ENCODE results near the gene KIAA1217.
"Not testable (repeated sequence)": the region's sequence is repeated elsewhere in the genome, so short reads cannot be mapped to it uniquely, and the experiment has no call there.

KIAA1217 gene

DNA sequence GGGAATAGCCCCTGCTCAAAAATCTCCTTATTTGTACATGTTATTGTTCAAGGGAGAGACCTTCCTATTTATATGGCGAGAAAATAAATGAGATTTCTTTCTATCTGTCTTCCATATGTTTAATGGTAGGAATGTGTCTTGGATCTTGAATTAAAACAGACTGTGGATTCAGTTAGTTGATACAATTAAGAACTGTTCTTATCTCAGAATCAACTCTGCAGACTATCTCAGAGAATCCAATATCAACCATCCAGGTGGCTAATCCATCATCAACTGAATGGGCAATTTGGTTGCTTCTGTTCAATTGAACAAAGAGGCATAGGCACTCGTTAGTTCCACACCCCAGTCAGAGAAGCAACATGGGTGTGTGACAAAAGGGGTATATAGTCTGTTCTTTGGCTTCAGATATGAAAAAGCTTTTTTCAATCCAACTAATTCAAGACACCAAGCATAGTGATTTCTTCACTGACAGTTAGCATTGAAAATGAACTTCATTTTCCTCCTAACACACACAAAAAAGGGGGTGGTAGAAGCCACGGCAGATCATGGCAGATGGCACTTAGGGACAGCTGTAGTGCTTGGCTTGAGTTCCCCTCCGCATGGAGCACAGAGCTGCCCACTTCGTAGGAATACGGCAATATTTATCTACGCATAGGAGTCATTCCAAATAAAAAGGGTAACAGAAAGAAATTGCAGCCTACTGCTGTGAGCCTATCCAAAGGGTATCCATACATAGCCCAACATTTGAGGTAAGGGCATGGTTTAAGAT is 135.9 kb downstream of the KIAA1217 start:
- H3K4me3 ChIP-seq (ENCODE audit: control insufficient read depth, low read depth, low read length): no peak overlapping the region
- TF ChIP-seq, protein P1, sequence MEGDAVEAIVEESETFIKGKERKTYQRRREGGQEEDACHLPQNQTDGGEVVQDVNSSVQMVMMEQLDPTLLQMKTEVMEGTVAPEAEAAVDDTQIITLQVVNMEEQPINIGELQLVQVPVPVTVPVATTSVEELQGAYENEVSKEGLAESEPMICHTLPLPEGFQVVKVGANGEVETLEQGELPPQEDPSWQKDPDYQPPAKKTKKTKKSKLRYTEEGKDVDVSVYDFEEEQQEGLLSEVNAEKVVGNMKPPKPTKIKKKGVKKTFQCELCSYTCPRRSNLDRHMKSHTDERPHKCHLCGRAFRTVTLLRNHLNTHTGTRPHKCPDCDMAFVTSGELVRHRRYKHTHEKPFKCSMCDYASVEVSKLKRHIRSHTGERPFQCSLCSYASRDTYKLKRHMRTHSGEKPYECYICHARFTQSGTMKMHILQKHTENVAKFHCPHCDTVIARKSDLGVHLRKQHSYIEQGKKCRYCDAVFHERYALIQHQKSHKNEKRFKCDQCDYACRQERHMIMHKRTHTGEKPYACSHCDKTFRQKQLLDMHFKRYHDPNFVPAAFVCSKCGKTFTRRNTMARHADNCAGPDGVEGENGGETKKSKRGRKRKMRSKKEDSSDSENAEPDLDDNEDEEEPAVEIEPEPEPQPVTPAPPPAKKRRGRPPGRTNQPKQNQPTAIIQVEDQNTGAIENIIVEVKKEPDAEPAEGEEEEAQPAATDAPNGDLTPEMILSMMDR (conservative IDR thresholded peaks at IDR 0.05; ENCODE audit: control insufficient read depth, insufficient read depth, low read depth, low read length): no peak
- DNase-seq (ENCODE audit: low read depth): no peak

DNA sequence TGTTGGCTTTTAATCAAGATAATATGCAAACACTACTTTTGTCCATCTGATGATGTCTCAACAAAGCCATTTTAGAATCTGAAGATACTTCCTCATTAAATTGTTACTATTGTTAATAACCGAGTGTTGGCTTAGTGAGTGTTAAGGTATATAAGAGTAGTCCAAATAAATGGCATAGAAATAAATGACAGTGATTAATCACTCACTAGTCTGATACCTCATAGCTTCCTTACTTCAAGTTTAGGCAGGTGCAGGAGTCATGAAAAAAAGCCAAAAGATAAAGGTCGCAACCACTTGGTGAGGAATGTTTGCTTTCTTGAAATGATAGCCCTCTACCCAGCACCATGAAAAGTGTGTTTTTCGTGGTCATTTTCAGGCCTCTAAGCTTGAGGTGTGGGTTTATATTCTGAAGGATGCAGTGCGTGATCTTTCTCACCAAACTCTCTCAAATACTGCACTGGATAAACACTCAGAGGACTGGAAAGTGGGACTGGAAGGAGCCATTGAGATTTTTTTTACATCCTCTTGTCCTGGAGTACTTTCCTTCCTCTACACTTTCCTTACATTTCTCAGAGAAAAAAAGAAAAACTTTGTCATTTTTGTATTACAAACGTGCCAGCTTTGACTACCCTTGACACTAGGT is 138.1 kb downstream of the KIAA1217 start:
- no peak for DNase-seq (ENCODE audit: low read depth)
- TF ChIP-seq, protein P1 (conservative IDR thresholded peaks at IDR 0.05; ENCODE audit: control insufficient read depth, insufficient read depth, low read depth, low read length): no peak
- H3K4me3 ChIP-seq (ENCODE audit: control insufficient read depth, low read depth, low read length): no peak overlapping the region

- no peak overlapping the region for H3K4me3 ChIP-seq (ENCODE audit: control insufficient read depth, low read depth, low read length)
- TF ChIP-seq, protein P1 (conservative IDR thresholded peaks at IDR 0.05; ENCODE audit: control insufficient read depth, insufficient read depth, low read depth, low read length): no peak
- DNase-seq (ENCODE audit: low read depth): peak; percentile 83
Observed at GRCh38 chr10:24349379-24350001, 140.6 kb downstream of the KIAA1217 start.

DNA sequence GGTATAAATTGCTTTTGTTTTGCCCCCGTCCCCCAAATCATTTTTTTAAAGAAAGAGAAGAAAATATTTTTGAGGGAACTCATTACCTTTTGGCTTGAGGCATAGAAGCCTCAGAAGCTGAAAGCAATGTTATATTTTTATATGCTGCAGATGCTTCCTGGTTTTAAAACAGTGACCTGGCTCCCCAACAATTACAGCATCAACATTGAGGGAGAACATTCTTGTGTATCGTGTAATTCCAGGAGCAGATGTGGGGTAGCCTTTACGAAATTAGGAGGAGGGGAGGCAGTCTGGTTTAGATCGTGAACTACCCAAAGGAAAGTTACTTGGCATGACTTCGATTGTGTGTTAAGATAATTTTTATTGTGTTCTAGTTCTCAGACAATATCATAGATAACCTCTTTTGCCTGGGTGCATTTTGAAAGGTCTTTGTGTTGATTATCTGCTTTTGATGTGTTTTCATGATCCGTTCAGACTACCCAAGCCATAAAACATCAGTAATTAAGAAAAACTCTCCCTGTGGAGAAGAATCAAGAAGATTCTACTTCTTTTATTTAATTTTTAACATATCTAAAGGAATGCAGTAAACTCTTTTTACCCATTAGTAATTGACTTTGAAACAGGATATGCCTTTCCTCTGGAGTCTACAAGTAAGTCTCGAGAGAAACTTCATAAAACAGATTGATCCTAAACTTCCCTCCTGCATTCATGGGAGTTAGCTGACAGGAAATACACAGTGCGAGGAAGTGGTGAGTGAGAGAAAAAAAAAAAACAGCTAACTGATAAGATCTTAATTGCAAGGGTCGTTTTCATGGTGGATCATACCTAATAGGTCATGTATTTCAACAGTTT is 141.4 kb downstream of the KIAA1217 start:
- TF ChIP-seq, protein P1 (conservative IDR thresholded peaks at IDR 0.05; ENCODE audit: control insufficient read depth, insufficient read depth, low read depth, low read length): no peak
- peak; percentile 81 for DNase-seq (ENCODE audit: low read depth)
- H3K4me3 ChIP-seq (ENCODE audit: control insufficient read depth, low read depth, low read length): no peak overlapping the region

GRCh38 chr10:24350922-24351225 is 141.9 kb downstream of the KIAA1217 start:
- DNase-seq (ENCODE audit: low read depth); H3K4me3 ChIP-seq (ENCODE audit: control insufficient read depth, low read depth, low read length): not testable (repeated sequence)

DNA sequence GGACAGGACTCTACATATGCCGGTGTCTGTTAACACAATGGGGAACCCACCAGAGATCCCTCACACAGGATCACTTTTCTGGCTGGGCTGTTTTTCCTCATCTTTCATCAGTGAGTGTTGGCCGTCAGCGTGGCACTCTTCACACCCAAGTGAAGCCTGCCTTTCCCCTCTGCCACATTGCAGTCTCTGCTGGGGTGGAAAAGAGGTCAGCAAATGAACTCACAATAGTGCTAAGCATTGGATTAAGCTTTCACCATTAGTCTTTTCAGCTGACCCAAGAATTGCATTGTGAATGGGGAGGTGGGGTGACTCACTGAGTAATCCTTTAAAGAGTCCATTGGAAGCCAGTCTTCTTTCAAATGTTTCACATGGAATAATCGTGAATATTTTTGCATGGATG is 143.0 kb downstream of the KIAA1217 start:
- no peak overlapping the region for H3K4me3 ChIP-seq (ENCODE audit: control insufficient read depth, low read depth, low read length)
- TF ChIP-seq, protein P1 (conservative IDR thresholded peaks at IDR 0.05; ENCODE audit: control insufficient read depth, insufficient read depth, low read depth, low read length): no peak
- peak; percentile 50 for DNase-seq (ENCODE audit: low read depth)
